ENCODE data around the gene OR11H1.
"Not testable (repeated sequence)": the region's sequence is repeated elsewhere in the genome, so short reads cannot be mapped to it uniquely, and the experiment has no call there.

OR11H1 gene, protein sequence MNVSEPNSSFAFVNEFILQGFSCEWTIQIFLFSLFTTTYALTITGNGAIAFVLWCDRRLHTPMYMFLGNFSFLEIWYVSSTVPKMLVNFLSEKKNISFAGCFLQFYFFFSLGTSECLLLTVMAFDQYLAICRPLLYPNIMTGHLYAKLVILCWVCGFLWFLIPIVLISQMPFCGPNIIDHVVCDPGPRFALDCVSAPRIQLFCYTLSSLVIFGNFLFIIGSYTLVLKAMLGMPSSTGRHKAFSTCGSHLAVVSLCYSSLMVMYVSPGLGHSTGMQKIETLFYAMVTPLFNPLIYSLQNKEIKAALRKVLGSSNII

GRCh38 chr22:15527892-15528291, at the start of gene OR11H1:
Gene OR11H1, plus strand, starts transcription at chr22:15528192. Its CDS starts 0 bp downstream, at chr22:15528192.
- not testable (repeated sequence) for DNase-seq (ENCODE audit: low read depth); H3K4me3 ChIP-seq (replicated peaks; ENCODE audit: low read depth, low read length)

DNA sequence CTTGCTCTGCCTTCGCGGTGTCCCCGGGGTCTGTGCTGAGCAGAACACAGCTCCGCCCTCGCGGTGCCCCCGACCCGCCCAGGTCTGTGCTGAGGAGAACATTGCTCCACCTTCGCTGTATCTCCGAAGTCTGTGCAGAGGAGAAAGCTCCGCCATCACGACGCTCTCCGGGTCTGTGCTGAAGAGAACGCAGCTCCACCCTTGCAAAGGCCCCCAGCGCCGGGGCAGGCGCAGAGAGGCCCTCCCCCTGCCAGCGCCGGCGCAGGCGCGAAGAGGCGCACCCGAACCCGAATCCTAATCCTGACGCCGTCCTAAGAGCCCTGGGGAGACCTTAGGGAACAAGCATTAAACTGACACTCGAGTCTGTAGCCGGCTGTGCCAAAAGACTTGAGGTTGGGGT, 18.0 kb upstream of the OR11H1 start:
- not testable (repeated sequence) for H3K4me3 ChIP-seq (replicated peaks; ENCODE audit: low read depth, low read length); DNase-seq (ENCODE audit: low read depth)

- not testable (repeated sequence) for DNase-seq (ENCODE audit: low read depth); H3K4me3 ChIP-seq (replicated peaks; ENCODE audit: low read depth, low read length)
Measured at GRCh38 chr22:15515896-15516295, 12.1 kb upstream of the OR11H1 start.

GRCh38 chr22:15553767-15554166, 25.8 kb downstream of the OR11H1 start:
- DNase-seq (ENCODE audit: low read depth); H3K4me3 ChIP-seq (replicated peaks; ENCODE audit: low read depth, low read length): not testable (repeated sequence)

DNA sequence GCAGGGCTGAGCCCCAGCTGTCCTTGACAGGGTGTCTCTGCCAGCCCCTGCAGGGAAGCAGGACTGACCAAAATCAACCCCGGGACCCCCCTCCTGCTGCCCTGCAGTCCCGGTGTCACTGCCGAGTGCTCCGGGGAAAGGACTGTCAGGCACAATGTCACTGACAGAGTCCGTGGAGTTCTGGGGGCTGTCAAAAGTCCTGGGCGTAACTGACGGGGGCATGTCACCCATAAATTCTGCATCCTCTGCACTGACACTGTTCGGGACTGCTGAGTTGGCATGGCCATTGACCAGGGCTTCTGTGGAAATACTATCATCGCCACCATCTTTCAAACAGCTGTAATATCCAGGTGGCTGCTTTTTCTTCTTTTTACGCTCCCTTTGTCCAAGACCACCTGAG, 35.5 kb downstream of the OR11H1 start:
- not testable (repeated sequence) for DNase-seq (ENCODE audit: low read depth); H3K4me3 ChIP-seq (replicated peaks; ENCODE audit: low read depth, low read length)

DNA sequence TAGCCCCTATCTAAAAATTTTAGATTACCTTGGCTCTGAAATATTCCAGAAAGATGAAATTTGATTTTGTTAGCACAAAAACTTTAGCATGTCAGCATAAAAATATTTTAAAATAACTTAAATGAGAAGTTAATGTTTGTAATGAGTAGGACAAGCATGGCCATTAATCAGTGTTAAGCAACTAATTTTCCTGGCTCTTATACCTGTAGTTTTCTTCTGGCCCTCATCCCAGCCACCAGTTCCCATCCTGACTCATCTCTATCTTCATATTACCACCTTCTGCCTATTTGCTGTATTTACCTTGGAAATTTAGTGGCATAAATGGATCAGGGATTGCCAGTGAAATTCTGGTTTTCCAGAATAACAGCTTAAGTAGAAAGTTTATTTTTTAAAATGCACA, 37.1 kb downstream of the OR11H1 start:
- not testable (repeated sequence) for H3K4me3 ChIP-seq (replicated peaks; ENCODE audit: low read depth, low read length); DNase-seq (ENCODE audit: low read depth)
